HG03103 (cell line): ENCODE results near the gene FAM89B.

Source experiments
- ATAC-seq: cut with Tn5 transposase; IDR thresholded peaks from one replicate; pipeline ENCODE4 v1.9.1; 2021; ENCODE audit warnings: low read depth; ENCODE audit not compliant: unreplicated experiment

FAM89B gene

GRCh38 chr11:65573391-65574079 is 1.2 kb downstream of the FAM89B start:
- no peak for ATAC-seq

GRCh38 chr11:65574109-65574810 is 1.9 kb downstream of the FAM89B start:
- no peak for ATAC-seq

- ATAC-seq, result no peak
Measured at GRCh38 chr11:65574811-65575567, 2.7 kb downstream of the FAM89B start.

- ATAC-seq, result no peak
Measured at GRCh38 chr11:65575568-65576231, 3.4 kb downstream of the FAM89B start, which contains the start of gene EHBP1L1. Gene EHBP1L1 (plus strand): TSS chr11:65576053. CDS start chr11:65576303, 250 bp downstream.

- no peak for ATAC-seq
Measured at GRCh38 chr11:65576232-65576866, 4.0 kb downstream of the FAM89B start.

DNA sequence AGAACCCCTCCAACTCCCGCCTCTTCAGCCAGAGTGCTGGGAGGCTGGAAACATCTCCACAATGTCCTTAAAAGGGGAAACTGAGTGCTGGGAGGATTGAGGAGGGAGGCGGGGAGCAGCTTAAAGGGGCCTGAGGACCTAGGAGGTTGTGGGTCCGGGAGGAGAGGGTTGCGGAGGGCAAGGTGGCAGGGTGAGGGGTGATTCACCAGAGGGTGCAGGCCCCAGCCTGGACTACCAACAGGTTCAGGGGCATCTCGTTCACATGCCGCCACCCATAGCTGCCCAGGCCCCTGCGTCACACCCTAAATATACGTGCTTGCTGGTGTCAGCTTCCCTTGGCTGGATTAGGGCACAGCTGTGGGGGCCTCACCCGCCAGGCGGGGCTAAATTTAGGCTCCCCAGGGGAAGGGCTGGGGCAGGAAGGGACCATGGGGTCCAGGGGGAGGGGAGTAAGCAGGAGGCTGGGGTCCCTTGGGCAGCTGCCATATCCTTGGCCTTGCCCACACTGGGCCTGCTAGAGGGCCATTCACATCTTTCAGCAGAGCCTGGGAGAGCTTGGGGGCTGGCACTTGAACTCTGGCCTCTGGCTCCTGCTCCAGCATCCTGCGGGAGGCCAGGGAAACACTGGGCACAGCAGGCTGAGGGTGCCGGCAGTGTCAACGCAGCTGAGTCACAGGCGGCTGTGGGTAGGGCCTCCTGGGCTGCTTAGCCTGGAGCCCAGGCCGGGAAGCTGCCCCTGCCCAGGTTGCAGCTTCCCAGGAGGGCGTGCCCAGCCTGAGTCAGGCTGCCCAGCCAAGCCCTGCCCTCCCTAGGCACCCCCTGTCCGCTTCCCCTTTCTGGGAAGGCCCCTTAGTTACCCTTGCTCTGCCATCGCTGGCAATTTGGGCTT is 4.8 kb downstream of the FAM89B start:
- ATAC-seq, result no peak

GRCh38 chr11:65577756-65578109 is 5.4 kb downstream of the FAM89B start:
- no peak for ATAC-seq

GRCh38 chr11:65578134-65578533 is 5.8 kb downstream of the FAM89B start:
- ATAC-seq, result no peak

DNA sequence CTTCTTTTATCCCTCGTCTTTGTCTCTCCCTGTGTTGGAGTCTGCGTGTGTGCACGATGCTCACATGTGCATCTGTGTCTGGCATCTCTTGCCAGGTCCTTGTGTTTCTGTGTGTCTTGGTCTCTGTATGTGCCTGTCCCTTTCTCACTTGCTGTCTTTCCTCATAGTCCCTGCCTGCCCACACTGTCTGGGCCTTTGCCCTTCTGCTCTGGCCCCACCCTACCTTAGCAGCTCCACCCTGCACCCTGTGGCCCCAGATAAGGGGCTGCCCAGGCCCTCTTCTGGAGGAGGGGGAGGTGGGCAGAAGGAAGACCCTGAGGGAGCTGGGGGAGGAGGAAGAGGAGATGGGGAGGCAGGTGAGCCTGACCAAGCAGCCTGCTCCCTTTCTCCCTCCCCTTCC is 6.3 kb downstream of the FAM89B start:
- ATAC-seq, result no peak

DNA sequence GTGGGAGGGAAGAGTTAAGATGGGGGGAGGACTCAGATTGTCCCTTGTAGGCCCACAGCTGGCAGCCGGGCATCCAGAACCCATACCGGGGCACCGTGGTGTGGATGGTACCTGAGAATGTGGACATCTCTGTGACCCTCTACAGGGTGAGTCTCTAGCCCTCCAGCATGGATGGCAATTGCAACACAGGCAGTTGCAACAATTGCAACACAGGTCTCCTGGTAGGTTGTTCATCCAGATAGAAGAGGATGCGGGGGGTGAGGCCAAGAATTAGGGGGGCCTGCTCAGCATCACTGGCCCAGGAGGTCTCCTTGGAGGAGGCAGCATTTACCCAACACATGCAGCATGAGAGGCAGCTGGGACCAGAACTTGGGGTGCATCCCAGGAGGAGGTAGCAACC is 7.0 kb downstream of the FAM89B start:
- ATAC-seq, result no peak

- ATAC-seq, result no peak
Measured at GRCh38 chr11:65580031-65580692, 7.8 kb downstream of the FAM89B start.

DNA sequence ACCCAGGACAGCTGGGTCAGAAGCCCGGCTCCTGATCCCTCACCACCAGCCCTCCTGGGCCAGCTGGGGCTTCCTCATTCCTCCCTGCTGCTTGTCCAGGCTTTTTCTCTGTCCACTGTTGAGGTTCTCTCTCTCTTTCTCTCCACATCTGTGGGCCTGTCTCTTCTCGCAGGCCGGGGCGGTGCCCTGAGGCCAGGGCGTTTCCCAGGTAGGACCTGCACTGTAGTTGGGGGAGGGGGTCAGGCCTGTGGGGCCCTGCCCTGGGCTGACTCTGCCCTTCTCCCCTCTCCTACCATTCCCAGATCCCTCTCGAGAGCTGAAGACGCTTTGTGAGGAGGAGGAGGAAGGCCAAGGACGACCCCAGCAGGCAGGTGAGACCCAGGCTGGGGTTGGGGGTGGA is 8.4 kb downstream of the FAM89B start:
- no peak for ATAC-seq

DNA sequence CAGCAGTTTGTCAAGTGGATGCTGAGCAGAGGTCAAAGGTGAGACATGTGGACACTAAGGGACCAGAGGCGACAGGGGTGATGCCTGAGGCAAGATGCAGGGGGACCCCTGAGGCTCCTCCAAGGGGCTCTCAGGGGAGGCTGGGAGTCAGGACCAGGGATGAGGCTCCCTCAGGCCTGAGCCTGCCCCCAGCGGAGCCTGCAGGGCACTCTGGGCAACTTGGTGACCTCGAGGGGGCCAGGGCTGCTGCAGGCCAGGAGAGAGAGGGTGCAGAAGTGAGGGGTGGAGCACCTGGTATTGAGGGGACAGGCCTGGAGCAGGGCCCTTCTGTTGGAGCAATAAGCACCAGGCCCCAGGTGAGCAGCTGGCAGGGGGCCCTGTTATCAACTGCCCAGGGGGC is 9.6 kb downstream of the FAM89B start:
- ATAC-seq, result no peak

DNA sequence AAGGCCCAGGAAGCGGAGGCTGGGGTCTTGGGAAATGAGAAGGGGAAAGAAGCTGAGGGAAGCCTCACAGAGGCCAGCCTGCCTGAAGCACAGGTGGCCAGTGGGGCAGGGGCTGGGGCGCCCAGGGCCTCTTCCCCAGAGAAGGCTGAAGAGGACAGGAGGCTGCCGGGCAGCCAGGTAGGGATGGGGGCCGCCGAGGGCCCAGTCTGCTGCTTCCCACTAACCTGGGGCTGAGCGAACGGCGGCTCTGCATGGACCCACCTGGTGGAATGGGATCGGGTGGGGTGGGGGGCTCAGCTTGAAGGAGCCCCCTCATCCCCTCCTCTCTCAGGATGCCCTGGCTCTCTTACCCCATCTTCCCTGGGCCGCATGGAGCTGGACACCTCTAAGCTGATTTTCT is 11.3 kb downstream of the FAM89B start:
- ATAC-seq, result no peak

DNA sequence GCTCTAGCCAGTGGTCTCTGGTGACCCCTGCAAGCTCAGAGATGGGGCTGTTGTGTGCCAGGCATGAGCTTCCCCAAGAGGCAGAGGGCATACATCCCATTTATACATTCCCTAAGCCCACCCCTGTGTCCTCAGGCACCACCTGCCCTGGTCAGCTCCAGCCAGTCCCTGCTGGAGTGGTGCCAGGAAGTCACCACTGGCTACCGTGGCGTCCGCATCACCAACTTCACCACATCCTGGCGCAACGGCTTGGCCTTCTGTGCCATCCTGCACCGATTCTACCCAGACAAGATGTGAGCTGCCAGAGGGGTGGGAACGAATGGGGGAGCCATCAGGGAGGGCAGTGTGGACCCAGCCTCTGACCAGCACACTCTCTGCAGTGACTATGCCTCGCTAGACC is 11.8 kb downstream of the FAM89B start:
- no peak for ATAC-seq

DNA sequence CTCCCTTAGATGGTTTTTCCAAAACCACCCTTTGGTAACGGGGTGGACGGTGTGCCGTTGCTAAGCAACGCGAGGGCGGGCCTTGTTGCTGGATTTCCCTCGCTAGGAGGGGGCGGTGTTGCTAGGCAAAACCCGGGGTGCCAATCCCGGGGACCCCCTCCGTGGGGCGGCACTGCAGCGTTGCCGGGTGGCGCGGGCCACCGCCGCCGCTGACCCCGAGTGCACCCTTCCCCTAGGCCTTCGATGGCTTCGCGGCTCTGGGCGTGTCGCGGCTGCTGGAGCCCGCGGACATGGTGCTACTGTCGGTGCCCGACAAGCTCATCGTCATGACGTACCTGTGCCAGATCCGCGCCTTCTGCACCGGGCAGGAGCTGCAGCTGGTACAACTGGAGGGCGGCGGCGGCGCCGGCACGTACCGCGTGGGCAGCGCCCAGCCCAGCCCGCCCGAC is 12.4 kb downstream of the FAM89B start:
- no peak for ATAC-seq

DNA sequence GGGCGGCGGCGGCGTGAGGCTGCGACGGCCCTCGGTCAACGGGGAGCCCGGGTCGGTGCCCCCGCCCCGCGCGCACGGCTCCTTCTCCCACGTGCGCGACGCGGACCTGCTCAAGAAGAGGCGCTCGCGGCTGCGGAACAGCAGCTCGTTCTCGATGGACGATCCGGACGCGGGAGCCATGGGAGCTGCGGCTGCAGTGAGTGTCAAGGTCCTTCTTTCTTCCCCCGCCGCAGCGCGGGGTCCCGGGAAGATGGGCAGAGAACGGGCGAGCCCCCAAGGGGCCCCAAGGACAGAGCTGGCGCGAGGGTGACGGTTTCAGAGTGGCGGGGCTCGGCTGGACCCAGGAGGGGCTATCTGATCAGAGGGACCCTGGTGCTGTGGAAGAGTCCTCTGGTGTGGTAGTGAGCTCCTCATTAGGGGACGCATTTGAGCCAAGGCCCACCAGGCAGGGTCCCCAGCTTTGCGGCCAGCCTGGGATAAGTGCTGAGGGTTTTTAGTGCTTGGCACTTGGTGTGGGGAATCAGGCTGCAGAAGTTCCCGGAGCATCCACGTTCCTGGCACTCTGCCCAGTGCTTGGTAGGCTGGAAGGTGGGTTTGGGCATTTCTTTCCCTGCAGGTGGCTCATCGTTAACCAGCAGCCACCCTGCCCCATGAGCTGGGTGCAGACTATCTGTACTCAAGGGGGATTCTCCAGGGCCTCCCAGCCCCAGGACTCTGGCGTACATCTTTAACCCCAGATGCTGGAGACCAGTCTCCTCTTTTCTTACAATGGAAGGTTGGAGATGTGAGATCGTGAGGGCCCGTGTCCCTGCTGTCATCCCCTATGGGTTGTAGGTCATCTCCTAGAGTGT is 13.3 kb downstream of the FAM89B start:
- no peak for ATAC-seq

- no peak for ATAC-seq
Measured at GRCh38 chr11:65586247-65586630, 13.9 kb downstream of the FAM89B start.
